GM12891 (cell line): ENCODE measurements around the gene CGB8.

Experiments used
- POLR2A ChIP-seq: IDR thresholded peaks from 2 replicates; pipeline ENCODE4 v1.6.1; 2011; ENCODE audit warnings: low read depth, low read length, control low read depth
- POLR2AphosphoS5 ChIP-seq: IDR thresholded peaks from 2 replicates; pipeline ENCODE4 v1.6.1; 2011; ENCODE audit warnings: low read depth, low read length, control low read depth
- SPI1 ChIP-seq: IDR thresholded peaks from 2 replicates; pipeline ENCODE4 v1.6.1; 2011; ENCODE audit warnings: low read depth, low read length, control low read depth
- TAF1 ChIP-seq: IDR thresholded peaks from 2 replicates; pipeline ENCODE4 v1.6.1; 2011; ENCODE audit warnings: low read depth, low read length, control low read depth

DNA sequence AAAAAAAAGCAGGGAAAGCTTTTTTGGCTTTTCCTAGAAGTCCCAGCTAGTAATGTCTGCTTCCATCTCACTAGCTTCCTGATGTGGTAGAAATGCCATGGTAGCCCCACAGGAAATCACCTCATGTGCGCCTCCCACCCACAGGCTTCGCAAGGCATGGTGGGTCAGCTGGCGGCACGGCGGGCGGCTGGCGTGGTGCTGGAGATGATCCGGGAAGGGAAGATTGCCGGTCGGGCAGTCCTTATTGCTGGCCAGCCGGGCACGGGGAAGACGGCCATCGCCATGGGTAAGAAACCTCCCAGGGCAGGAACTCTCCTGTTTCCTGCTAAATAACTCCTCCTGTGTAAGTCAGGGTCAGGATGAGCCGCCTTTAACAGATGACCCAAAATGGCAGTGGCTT, 44.8 kb downstream of the CGB8 start:
- TF ChIP-seq POLR2A = no peak
- no peak for TF ChIP-seq TAF1
- no peak for TF ChIP-seq POLR2AphosphoS5
- TF ChIP-seq SPI1 = no peak
